HFF-Myc (cell line): ENCODE measurements around the gene IKZF4.
"Not testable (repeated sequence)": the region's sequence is repeated elsewhere in the genome, so short reads cannot be mapped to it uniquely, and the experiment has no call there.

Experiments
- DNase-seq: peaks from one replicate; pipeline ENCODE4 v3.0.0-alpha.2; 2011; ENCODE audit warnings: low read depth; ENCODE audit errors: extremely low read depth
- H3K4me3 ChIP-seq: replicated peaks from 2 replicates; pipeline ENCODE4 v1.5.1; 2011; ENCODE audit warnings: low read depth, mild to moderate bottlenecking, control low read depth, low read length
- CTCF ChIP-seq: IDR thresholded peaks from 2 replicates; pipeline ENCODE4 v1.5.1; 2012; ENCODE audit warnings: mild to moderate bottlenecking, low read depth, low read length, control low read depth; ENCODE audit errors: missing control alignments

The IKZF4 gene

GRCh38 chr12:56061982-56062381 lies 41.1 kb downstream of the IKZF4 start:
- DNase-seq, result no peak
- no peak for TF ChIP-seq CTCF
- no peak overlapping the region for H3K4me3 ChIP-seq

GRCh38 chr12:56062996-56063395 lies 42.2 kb downstream of the IKZF4 start:
- DNase-seq, result no peak
- TF ChIP-seq CTCF, result no peak
- no peak overlapping the region for H3K4me3 ChIP-seq

- no peak for TF ChIP-seq CTCF
- no peak for DNase-seq
- no peak overlapping the region for H3K4me3 ChIP-seq
These were observed 50.8 kb downstream of the IKZF4 start for GRCh38 chr12:56071648-56072047.

GRCh38 chr12:56074396-56074795 lies 53.6 kb downstream of the IKZF4 start:
- TF ChIP-seq CTCF, result no peak
- no peak for DNase-seq
- H3K4me3 ChIP-seq, result no peak overlapping the region

GRCh38 chr12:56077966-56078365 lies 57.1 kb downstream of the IKZF4 start:
- H3K4me3 ChIP-seq, DNase-seq: not testable (repeated sequence)

GRCh38 chr12:56078427-56078826 lies 57.6 kb downstream of the IKZF4 start:
- DNase-seq, result no peak
- no peak for TF ChIP-seq CTCF
- H3K4me3 ChIP-seq, result no peak overlapping the region

- H3K4me3 ChIP-seq, result peak overlapping the region; percentile 47
- peak; percentile 82 for TF ChIP-seq CTCF
- peak; percentile 41 for DNase-seq
These were observed 58.3 kb downstream of the IKZF4 start for GRCh38 chr12:56078931-56079722.
